SK-N-MC (cell line): ENCODE measurements around the gene TNNT3.

Experiments used
- EZH2 ChIP-seq: fragments of 200-600 bp; sonication (generic); IDR thresholded peaks from one replicate; pipeline ENCODE4 v1.6.1; 2017; ENCODE audit warnings: antibody characterized with exemption
- POLR2AphosphoS5 ChIP-seq: IDR thresholded peaks from 2 replicates; pipeline ENCODE4 v1.6.1; 2012; ENCODE audit warnings: mild to moderate bottlenecking, low read depth, low read length, borderline replicate concordance

DNA sequence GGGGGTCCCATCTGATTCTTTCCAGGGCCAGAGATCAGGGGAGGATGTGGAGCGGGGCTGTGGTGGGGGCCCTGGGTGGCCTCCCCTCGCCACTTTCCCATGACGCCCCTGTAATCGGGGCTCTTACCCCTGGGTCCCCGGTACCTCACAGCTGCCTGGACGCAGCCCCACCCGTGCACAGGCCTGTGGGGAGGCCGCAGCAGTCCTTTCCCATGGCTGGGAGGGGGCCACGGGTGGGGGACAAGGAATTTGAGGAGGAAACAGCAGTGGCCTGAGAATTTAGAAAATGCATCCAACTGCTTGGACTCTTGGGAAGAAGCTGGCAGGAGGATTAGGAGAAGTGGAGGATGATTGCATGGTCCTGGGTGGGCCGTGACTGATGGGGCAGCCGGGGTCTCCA lies 60.1 kb downstream of the TNNT3 start:
- TF ChIP-seq EZH2 (no peak), POLR2AphosphoS5 (no peak)
